Cardiac fibroblast (primary cell): Measurements from ENCODE around the gene ATP11A.
A peak's percentile ranks its signal among the peaks of the same experiment; 100 is the strongest.
"Not testable (repeated sequence)": the region's sequence is repeated elsewhere in the genome, so short reads cannot be mapped to it uniquely, and the experiment has no call there.

Experiments used
- DNase-seq, 2 donors: peaks; one replicate each; pipeline versions ENCODE4 v3.0.0 to v3.0.0-alpha.2; 2010; ENCODE audit warnings: low read depth in 2 of 2
- H3K4me3 ChIP-seq, 2 donors: replicated peaks in 1 of 2; 1 replicate in 1 of 2; 2 replicates in 1 of 2; pipeline ENCODE4 v1.5.1; 2011; ENCODE audit warnings: low read depth in 2 of 2, low read length in 2 of 2, mild to moderate bottlenecking in 2 of 2, moderate library complexity in 1 of 2
- TF ChIP-seq, protein P1 (sequence below): IDR thresholded peaks from one replicate; pipeline ENCODE4 v1.5.1; 2011; ENCODE audit warnings: low read depth, mild to moderate bottlenecking, low read length, inconsistent platforms

ATP11A gene

DNA sequence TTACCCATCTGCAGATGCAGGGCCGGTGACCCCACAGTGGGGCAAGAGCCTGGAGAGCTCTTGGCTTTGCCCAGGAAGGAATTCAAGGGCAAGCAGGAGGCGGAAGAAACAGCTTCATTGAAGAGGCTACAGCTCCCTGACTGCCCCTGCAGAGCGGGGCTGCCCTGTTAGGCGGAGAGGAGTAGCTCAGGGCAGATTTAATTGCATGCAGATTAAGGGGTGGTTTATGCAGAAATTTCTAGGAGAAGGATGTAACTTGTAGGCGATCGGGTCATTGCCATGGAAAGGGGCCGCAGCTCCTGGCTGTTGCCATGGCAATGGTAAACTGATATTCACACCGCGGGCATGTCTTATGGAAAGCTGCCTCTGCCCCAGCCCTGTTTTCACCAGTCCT lies 94.1 kb downstream of the ATP11A start:
- no peak overlapping the region for H3K4me3 ChIP-seq
- TF ChIP-seq, protein P1, sequence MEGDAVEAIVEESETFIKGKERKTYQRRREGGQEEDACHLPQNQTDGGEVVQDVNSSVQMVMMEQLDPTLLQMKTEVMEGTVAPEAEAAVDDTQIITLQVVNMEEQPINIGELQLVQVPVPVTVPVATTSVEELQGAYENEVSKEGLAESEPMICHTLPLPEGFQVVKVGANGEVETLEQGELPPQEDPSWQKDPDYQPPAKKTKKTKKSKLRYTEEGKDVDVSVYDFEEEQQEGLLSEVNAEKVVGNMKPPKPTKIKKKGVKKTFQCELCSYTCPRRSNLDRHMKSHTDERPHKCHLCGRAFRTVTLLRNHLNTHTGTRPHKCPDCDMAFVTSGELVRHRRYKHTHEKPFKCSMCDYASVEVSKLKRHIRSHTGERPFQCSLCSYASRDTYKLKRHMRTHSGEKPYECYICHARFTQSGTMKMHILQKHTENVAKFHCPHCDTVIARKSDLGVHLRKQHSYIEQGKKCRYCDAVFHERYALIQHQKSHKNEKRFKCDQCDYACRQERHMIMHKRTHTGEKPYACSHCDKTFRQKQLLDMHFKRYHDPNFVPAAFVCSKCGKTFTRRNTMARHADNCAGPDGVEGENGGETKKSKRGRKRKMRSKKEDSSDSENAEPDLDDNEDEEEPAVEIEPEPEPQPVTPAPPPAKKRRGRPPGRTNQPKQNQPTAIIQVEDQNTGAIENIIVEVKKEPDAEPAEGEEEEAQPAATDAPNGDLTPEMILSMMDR: no peak
- no peak for DNase-seq

DNA sequence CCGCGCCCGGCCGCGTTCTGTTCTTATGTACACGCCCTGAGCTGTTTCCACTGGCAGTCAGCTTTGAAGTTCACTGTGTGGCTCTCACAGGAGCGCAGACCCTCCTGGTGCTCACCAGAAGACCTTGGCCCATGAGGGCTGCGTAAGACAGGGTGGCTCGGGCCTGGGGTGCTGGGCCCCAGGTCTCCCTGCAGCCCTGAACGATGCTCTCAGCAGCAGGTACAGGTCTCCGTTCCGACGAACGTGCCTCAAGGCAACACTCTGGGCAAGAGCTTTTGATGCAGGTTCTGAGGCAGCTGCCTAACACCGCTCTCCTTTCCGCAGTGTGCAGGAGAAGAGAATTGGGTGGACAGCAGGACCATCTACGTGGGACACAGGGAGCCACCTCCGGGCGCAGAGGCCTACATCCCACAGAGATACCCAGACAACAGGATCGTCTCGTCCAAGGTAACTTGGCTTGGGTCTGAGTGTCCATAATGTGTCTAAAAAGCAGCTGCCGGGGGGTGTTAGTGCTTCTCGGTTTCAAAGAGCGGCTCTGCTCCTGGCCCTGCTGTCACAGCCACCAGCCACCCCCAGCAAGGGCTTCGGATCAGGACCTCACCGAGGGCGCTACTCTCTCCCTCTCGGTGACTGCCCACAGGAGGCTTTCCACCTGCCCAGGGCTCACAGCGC lies 95.1 kb downstream of the ATP11A start:
- TF ChIP-seq, protein P1: no peak
- DNase-seq: no peak
- no peak overlapping the region for H3K4me3 ChIP-seq

DNA sequence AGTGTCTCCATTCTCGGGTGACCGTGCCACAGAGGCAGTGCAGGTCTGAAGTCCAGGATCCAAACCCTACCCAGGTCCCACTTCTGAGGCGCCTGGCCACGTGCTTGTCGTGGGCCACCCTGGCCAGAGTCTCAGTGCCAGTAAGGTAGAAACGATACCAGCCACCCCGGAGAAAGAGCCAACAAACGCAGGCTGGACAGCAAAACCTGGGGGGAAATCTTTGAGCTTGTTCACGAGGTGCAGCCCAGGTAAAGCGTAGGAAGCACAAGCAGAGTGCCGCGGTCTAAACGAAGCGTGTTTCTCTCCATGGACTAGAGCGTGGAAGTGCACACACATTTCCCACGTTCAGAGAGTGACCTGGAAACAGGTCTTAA lies 95.6 kb downstream of the ATP11A start:
- DNase-seq: no peak
- TF ChIP-seq, protein P1: no peak
- H3K4me3 ChIP-seq: no peak overlapping the region

DNA sequence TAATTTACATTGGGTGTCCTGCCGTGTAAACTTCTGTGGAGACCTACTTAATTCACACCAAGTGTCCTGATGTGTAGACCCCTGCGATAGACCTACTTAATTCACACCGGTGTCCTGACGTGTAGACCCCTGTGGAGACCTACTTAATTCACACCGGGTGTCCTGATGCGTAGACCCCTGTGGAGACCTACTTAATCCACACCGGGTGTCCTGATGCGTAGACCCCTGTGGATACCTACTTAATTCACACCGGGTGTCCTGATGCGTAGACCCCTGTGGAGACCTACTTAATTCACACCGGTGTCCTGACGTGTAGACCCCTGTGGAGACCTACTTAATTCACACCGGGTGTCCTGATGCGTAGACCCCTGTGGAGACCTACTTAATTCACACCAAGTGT lies 97.0 kb downstream of the ATP11A start:
- not testable (repeated sequence) for H3K4me3 ChIP-seq, DNase-seq

DNA sequence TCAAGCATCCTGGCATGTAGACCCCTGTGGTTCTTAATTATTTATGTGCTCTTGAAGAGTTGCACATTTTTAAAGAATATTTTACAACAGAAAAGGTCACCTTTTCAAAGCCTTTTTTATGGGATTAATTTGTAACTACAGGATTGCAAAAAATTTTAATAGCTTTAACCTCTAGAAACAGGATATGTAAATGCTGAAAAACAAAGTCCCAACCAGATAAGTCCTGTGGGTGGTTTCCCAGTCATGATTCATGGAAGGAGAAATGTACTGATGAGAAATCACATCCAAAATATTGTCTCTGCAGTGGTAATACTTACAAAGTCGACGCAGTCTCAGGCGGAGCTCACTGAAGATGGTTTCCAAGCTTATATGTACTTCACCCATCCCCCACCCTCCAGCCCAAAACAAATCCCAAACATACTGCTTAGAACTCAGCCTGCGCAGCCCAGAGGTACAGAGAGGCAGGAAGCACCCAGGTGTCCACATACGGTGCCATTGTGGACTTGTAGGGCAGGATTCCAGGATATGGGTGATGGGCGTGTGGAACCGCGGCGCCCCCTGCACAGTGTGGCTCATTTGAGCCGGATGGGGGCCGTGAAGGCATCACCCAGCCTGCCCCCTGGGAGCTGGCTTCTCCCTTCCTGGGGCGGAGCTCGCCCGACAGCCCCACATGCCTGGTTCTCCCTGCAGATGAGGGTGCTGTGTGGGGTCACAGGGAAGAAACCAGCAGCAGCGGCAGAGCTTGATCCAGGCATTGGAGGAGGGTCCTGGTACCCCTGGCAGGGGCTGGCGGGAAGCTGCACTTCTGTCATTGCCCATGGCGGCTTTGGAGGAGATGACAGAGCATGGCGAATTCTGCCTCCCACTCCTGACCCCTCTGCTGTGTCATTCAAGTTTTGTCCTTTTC lies 101.2 kb downstream of the ATP11A start:
- H3K4me3 ChIP-seq: no peak overlapping the region
- DNase-seq: peak; percentile 28 to 45
- TF ChIP-seq, protein P1: no peak

DNA sequence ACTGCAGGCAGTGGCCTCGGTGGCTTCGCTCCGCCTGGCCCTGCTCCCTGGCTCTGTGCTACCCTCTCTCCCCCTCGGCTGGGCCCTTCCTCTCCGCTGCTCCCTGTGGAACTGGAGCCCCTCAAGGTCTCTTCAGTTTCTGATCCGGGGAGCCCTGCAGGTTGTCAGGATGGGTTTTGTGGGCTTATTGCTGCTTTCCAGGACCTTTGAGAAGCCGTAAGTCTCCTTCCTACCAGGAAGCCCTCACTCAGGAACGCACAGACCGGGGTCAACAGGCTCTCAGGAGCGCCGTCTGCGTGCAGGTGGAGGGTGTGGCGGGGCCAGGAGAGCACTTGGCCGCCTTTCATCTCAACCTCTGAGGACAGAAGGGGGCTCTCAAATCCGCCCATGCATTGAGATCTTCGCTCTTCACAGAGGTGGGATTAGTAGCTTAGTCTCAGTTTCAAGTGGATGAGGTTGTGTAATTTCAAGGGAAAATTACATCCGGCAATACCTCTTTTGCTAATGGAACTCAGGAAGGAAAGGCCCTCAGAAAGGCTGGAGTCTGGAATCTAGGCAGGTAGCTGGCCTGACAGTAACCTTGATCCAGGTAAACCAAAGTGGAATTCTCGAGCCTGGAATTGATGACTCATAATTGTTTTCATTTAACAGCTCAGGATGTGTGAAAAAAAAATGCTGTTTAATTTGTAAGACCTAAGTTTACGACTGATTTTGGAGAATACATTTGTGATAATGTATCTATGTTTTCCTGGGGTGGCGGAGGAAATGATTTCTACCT lies 102.0 kb downstream of the ATP11A start:
- TF ChIP-seq, protein P1: no peak
- H3K4me3 ChIP-seq: no peak overlapping the region
- no peak for DNase-seq

DNA sequence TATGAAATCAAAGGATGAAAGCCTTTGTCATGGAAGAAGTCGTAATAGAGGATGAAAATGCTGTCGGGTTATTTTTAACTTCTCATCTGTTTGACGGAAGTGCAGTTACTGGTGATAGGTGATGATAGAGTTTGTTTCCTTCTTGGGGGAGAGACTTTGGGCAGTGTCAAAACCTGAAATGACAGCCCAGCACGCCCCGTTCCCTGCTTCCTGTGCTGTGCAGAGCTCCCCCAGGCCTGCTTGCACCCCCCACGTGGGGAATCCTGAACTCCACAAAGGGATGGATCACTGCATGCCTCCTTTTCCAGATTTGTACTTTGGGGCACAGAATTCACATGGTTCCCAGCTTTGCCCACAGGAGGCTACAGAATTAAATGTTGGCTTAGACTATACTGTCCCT lies 102.7 kb downstream of the ATP11A start:
- H3K4me3 ChIP-seq: no peak overlapping the region
- no peak for DNase-seq
- TF ChIP-seq, protein P1: no peak
